Cardiac septum (tissue), 1 donor: ENCODE data around the gene TMEM41B. TPM values are rescaled to one million over a fixed set of nuclear protein-coding genes. Genes with fewer than 3 reads are reported as not detected.
"Not testable (repeated sequence)": the region's sequence is repeated elsewhere in the genome, so short reads cannot be mapped to it uniquely, and the experiment has no call there.

ENCODE experiments used
- DNase-seq: peaks from one replicate; pipeline ENCODE4 v3.0.0-alpha.2; 2020; ENCODE audit warnings: low spot score
- intact Hi-C: fragments of 100-400 bp; cut with DNase I; formaldehyde crosslinking; loops from one replicate; pipeline ENCODE4 v1.14.0; 2022
- long read RNA-seq: library from polyadenylated mRNA; unstranded; transcript quantifications from one replicate; pipeline ENCODE4 v2.0.0, GENCODE V29; 2021
- total RNA-seq: library from RNA; stranded (reverse); fragmentation: NEBNext Ultra II Directional; extraction: Animal tissue kit (Norgen Biotek cat#: 25700); gene quantifications from one replicate; pipeline ENCODE4 v1.2.1, GENCODE V29; 2021
- donor health status: DM: no; HTN: no; CAD: no.

The TMEM41B gene
- 18.2 TPM for total RNA-seq
- long read RNA-seq, transcript TMEM41B-204 (7 exons, 3,968 nt): major isoform, 10 of 12 reads
- long read RNA-seq, partial matches to known transcripts: 0 of 12 reads
- long read RNA-seq, other reads (novel, unspliced or antisense): 1 of 12 reads

DNA sequence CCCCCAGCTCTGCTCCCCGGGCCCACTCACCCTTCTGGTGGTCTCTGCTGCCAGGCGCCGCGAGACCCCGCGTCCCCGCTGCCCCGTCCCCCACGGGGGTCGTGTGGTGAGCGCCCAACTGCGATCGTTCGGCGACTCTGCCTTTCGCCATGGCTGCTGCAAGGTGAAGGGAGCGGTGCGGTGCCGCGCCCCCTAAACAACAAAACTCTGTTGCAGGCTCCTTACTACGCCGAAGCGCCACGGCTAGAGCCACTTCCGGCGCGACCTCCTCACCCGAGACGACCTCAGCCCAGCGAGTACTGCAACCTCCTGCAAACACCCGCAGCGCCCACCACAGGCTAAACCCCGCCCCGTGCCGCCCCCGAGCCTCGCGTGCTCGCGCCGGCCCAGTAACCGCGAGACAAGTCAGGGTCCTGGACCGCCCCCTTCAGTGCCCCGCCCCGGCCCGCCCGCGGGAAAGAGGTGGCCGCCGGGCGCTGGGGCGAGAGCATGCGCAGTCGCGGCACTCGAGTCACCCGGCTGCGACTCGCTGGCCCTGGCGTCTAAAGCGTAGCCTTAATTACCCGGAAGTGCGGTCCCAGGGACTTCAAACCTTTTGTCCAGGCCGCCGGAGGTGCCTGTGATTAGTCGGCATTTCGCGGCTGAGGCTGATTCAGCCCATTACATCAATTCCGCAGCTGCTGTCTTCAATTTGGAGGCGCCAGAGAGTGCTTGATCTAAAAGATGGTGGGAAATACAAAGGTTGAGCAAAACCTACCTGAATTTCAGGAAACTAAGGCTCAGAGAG is at the start of gene TMEM41B:
TSS of gene TMEM41B (minus strand) at position 303 of the 787 bp plus-strand sequence. CDS start at position 151, 152 bp downstream.
- peak; percentile 98 for DNase-seq
- intact Hi-C loops: loop anchor here (1.0 to 5.0 kb wide), 3 partner anchors 47 to 146 kb away; partner anchors contain the start of genes DENND5A and ZNF143

- no peak for DNase-seq
Observed at GRCh38 chr11:9362393-9362863, 48.0 kb upstream of the TMEM41B start.

GRCh38 chr11:9360862-9361622 is 46.6 kb upstream of the TMEM41B start:
- not testable (repeated sequence) for DNase-seq
- intact Hi-C loops: loop anchor here (5.0 to 10.0 kb wide), 2 partner anchors 94 to 156 kb away; partner anchors contain the start of gene DENND5A

More at GRCh38 chr11:9362393-9362863, 48.0 kb upstream of the TMEM41B start:
- intact Hi-C loops: loop anchor here (5.0 to 10.0 kb wide), 2 partner anchors 95 to 158 kb away; partner anchors contain the start of gene DENND5A

GRCh38 chr11:9357041-9357440 is 42.6 kb upstream of the TMEM41B start:
- intact Hi-C loops: no loop called here
- no peak for DNase-seq

- no peak for DNase-seq
- intact Hi-C loops: no loop called here
Observed at GRCh38 chr11:9351321-9351881, 37.0 kb upstream of the TMEM41B start.

DNA sequence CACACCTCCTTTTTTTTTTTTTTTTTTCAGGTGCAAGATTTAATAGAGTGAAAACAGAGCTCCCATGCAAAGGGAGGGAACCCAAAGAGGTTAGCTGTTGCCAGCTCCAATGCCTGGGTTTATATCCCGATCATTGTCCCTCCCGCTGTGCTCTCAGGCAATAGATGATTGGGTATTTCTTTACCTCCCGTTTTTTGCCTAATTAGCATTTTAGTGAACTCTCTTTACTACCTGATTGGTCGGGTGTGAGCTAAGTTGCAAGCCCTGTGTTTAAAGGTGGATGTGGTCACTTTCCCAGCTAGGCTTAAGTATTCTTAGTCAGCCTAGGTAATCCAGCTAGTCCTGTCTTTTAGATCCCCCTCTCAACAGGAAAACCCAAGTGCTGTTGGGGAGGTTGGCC is 33.4 kb upstream of the TMEM41B start:
- intact Hi-C loops, DNase-seq: not testable (repeated sequence)

DNA sequence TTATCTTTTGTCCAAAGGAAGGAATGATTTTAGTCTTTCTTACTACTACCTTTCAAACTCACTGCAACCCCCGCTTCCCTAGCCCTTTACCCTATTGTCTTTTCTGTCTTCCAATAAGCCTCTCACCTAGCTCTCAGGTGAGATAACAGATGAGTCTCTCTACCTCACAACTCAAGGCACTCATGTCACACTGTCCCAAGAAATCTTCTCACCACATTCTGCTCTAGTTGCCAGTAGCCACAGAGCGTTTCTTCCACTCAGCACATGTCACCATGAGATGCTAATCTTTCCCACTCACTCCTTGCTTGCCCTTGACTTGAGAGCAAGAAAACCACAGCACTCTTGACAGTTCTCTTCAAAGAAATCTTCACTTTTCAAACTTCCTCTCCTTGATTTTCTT is 32.7 kb upstream of the TMEM41B start:
- DNase-seq: no peak
- intact Hi-C loops: no loop called here

- DNase-seq: no peak
- intact Hi-C loops: no loop called here
Observed at GRCh38 chr11:9344061-9344680, 29.8 kb upstream of the TMEM41B start.

- DNase-seq: no peak
- intact Hi-C loops: no loop called here
Observed at GRCh38 chr11:9341638-9342178, 27.3 kb upstream of the TMEM41B start.

- DNase-seq: no peak
- intact Hi-C loops: no loop called here
Observed at GRCh38 chr11:9332655-9333054, 18.3 kb upstream of the TMEM41B start.

- intact Hi-C loops: no loop called here
- DNase-seq: no peak
Observed at GRCh38 chr11:9330387-9331384, 16.3 kb upstream of the TMEM41B start.

DNA sequence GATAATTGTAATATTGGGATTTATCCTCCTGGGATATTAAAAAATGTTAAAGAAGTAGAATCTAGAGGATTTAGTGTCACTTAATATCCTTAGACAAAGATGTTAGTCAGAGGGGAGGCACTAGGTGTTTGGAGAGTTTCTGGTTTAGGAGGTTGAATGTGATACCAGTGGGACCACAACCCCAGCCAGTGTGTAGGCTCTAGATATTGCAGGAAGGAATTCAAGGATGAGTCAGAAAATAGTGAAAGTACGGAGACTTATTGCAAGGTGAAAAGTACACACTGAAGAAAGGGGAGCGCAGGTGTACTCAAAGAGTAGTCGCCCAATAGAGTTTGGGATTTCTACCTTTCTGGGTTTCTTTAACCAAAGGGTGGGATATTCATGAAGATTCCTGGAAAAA is 5.7 kb upstream of the TMEM41B start:
- intact Hi-C loops: no loop called here
- DNase-seq: no peak

DNA sequence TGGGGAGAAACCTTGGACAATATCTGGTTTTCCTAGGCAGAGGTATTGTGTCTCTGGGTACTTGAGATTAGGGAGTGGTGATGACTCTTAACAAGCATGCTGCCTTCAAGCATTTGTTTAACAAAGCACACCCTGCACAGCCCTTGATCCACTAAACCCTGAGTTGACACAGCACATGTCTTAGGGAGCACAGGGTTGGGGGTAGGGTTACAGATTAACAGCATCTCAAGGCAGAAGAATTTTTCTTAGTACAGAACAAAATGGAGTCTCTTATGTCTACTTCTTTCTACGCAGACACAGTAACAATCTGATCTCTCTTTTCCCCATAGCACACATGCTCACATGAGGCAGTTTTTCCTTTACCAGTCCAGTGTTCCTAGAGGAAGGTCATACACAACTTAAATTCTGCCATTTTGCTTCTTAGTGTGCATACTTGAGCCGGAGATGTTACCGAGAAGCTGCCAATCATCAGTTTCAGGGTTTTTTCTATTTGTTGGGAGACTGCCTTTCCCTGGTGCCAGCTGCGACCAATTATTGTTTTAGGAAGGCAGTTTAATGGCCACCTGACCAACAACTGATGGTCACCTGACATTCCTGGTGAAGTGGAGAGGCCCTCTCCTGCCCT is 5.1 kb upstream of the TMEM41B start:
- DNase-seq, intact Hi-C loops: not testable (repeated sequence)

DNA sequence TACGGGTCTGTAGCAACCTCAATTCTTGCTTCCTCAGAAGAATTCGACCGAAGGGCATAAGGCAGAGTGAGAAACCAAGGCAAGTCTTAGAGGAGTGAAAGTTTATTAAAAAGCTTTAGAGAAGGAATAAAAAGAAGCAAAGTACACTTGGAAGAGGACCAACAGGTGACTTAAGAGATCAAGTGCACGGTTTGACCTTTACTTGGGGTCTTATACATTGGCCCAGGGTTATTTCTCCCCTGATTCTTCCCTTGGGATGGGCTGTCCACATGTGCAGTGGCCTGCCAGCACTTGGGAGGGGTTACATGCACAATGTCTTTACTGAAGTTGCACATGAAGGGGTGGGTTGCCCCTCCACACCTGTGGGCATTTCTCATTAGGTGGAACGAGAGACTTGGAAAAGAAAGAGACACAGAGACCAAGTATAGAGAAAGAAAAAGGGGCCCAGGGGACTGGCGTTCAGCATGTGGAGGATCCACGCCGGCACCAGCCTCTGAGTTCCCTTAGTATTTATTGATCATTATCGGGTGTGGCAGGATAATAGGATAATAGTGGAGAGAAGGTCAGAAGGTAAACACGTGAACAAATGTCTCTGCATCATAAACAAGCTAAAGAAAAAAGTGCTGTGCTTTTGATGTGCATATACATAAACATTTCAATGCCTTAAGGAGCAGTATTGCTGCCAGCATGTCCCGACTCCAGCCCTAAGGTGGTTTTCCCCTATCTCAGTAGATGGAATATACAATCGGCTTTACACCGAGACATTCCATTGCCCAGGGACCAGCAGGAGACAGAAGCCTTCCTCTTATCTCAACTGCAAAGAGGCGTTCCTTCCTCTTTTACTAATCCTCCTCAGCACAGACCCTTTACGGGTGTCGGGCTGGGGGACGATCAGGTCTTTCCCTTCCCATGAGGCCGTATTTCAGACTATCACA is 4.3 kb upstream of the TMEM41B start:
- DNase-seq, intact Hi-C loops: not testable (repeated sequence)

DNA sequence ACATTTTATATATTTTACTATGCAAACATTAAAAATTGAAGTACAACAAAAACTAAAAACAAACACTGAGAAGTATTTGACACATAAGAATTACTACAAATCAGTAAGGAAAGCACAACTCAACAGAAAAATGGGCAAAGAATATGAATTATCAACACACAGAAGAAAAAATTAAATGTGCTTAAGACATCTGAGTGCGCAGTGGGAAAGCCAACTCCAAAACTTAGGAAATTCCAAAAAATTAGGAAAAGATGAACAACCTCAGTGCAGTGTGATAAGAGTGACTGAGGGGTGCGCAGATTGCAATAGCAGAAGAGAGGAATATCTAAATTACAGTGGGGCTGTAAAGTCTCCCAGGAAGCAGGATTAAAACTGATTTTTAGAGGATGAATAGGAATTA is 1.9 kb upstream of the TMEM41B start:
- intact Hi-C loops: no loop called here
- DNase-seq: no peak

DNA sequence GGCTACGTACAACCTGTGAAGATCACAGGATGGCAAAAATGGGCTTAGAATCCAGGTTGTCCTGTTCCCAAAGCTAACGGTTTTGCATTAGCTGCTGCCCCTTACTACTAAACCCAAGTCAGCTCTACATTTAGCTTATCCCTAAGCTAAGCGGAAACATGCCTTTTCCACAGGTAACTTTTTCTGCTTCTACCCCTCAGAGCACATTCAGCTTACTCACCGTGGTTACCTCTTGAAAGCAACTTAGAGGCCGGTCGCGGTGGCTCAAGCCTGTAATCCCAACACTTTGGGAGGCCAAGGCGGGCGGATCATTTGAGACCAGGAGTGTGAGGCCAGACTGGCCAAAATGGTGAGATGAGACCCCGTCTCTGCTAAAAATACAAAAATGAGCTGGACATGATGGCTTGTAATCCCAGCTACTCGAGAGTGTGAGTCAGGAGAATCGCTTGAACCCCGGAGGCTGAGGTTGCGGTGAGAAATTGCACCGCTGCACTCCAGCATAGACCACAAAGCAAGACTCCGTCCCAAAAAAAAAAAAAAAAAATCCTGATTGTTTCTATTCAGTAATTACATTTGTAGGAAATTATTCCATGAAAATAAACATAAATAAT is 790 bp upstream of the TMEM41B start:
- intact Hi-C loops: loop anchor here (2.0 kb wide), 1 partner anchor 146 kb away; the partner anchor contains the start of gene ZNF143
- DNase-seq: no peak
